A549 (cell line): ENCODE results near the gene SERPING1. TPM values are rescaled to one million over a fixed set of nuclear protein-coding genes. Genes with fewer than 3 reads are reported as not detected.
A peak's percentile ranks its signal among the peaks of the same experiment; 100 is the strongest.

ENCODE experiments used
- ATAC-seq, 2 experiments: fragments of 200-7000 bp in 1 of 2; fragments of >200 bp in 1 of 2; cut with Nextera tagmentation in 1 of 2; cut with Tn5 transposase in 1 of 2; 3 replicates each; pipeline versions ENCODE4 v1.8.0 to v1.9.1; 2018 to 2020; ENCODE audit warnings: mild to moderate bottlenecking in 1 of 2, moderate library complexity in 1 of 2
- CTCF ChIA-PET: fragments of 300-600 bp; sonication (Branson Sonifier 250); formaldehyde crosslinking; extraction: SDS; loops from one replicate; lab custom pipeline; 2021; ENCODE audit warnings: antibody characterized with exemption, inconsistent platforms; lab: Yijun Ruan, JAX
- POLR2A ChIA-PET: fragments of 350-600 bp; formaldehyde crosslinking; extraction: SDS; loops from one replicate; lab custom pipeline; 2021; ENCODE audit warnings: antibody characterized with exemption, inconsistent platforms; lab: Yijun Ruan, JAX
- DNase-seq, 2 experiments: peaks; one replicate each; pipeline versions ENCODE4 v3.0.0 to v3.0.0-alpha.2; 2011 to 2016; ENCODE audit warnings: low read depth in 1 of 2, low spot score in 1 of 2
- FAIRE-seq: peaks from 2 replicates; lab custom pipeline; 2011; peaks lifted over from hg19 to GRCh38; lab: Jason Lieb, UNC
- H3K27ac ChIP-seq, 2 experiments: fragments of >200 bp; sonication (Bioruptor Twin); formaldehyde crosslinking; 3 replicates each; pipeline ENCODE4 v1.5.1; 2016 to 2017
- H3K4me1 ChIP-seq: fragments of >200 bp; sonication (Bioruptor Twin); formaldehyde crosslinking; 3 replicates; pipeline ENCODE4 v1.6.1; 2016
- H3K4me2 ChIP-seq: fragments of >200 bp; sonication (Bioruptor Twin); formaldehyde crosslinking; 3 replicates; pipeline ENCODE4 v1.6.1; 2016
- H3K4me3 ChIP-seq: fragments of >200 bp; sonication (Bioruptor Twin); formaldehyde crosslinking; 3 replicates; pipeline ENCODE4 v1.5.1; 2016
- H3K9me3 ChIP-seq: fragments of >200 bp; sonication (Bioruptor Twin); formaldehyde crosslinking; 3 replicates; pipeline ENCODE4 v1.6.1; 2016
- BCL3 ChIP-seq: fragments of >200 bp; sonication (Bioruptor Twin); formaldehyde crosslinking; IDR thresholded peaks from 3 replicates; pipeline ENCODE4 v1.6.1; 2016
- BHLHE40 ChIP-seq: IDR thresholded peaks from 2 replicates; pipeline ENCODE4 v1.6.1; 2012; ENCODE audit warnings: low read depth, low read length, inconsistent platforms
- CHD2 ChIP-seq: fragments of 150-350 bp; IDR thresholded peaks from 2 replicates; pipeline ENCODE4 v1.6.1; 2014; ENCODE audit warnings: low read length; ENCODE audit not compliant: partially characterized antibody
- E2F6 ChIP-seq: IDR thresholded peaks from 2 replicates; pipeline ENCODE4 v1.6.1; 2012; ENCODE audit warnings: low read depth, borderline replicate concordance
- EHMT2 ChIP-seq: fragments of 200-600 bp; sonication (generic); IDR thresholded peaks from 2 replicates; pipeline ENCODE4 v1.6.1; 2016; ENCODE audit warnings: antibody characterized with exemption, low read depth, mild to moderate bottlenecking, moderate library complexity
- EP300 ChIP-seq, 2 experiments: fragments of >200 bp; sonication (Bioruptor Twin); formaldehyde crosslinking; IDR thresholded peaks; 2 replicates in 1 of 2; 3 replicates in 1 of 2; pipeline ENCODE4 v1.6.1; 2016 to 2017
- ESRRA ChIP-seq: fragments of 150-350 bp; IDR thresholded peaks from 2 replicates; pipeline ENCODE4 v1.6.1; 2014; ENCODE audit warnings: mild to moderate bottlenecking, low read length, borderline replicate concordance
- HOXB13 ChIP-seq: fragments of 250-450 bp; sonication (Bioruptor Pico); IDR thresholded peaks from 2 replicates; pipeline ENCODE4 v1.5.0; 2020; ENCODE audit warnings: low read depth, mild to moderate bottlenecking, moderate library complexity
- HOXB5 ChIP-seq: fragments of 250-450 bp; sonication (Bioruptor Pico); IDR thresholded peaks from 2 replicates; pipeline ENCODE4 v1.5.0; 2020; ENCODE audit warnings: mild to moderate bottlenecking, moderate library complexity
- JUN ChIP-seq, 2 experiments: fragments of >200 bp; sonication (Bioruptor Twin); formaldehyde crosslinking; IDR thresholded peaks; 2 replicates in 1 of 2; 3 replicates in 1 of 2; pipeline ENCODE4 v1.6.1; 2016 to 2017
- KDM5A ChIP-seq: fragments of 200-600 bp; sonication (generic); IDR thresholded peaks from 2 replicates; pipeline ENCODE4 v1.6.1; 2016; ENCODE audit warnings: antibody characterized with exemption, mild to moderate bottlenecking
- MAX ChIP-seq: IDR thresholded peaks from 2 replicates; pipeline ENCODE4 v1.6.1; 2012
- MYC ChIP-seq: IDR thresholded peaks from 2 replicates; pipeline ENCODE4 v1.6.1; 2012; ENCODE audit warnings: mild to moderate bottlenecking, inconsistent platforms, low read length, improper control_type of control experiment, borderline replicate concordance
- NPAS2 ChIP-seq: fragments of 250-450 bp; sonication (Bioruptor Pico); IDR thresholded peaks from 2 replicates; pipeline ENCODE4 v1.8.0; 2022; ENCODE audit warnings: mild to moderate bottlenecking, moderate library complexity, borderline replicate concordance
- NR3C1 ChIP-seq: fragments of >200 bp; sonication (Bioruptor Twin); formaldehyde crosslinking; IDR thresholded peaks from 3 replicates; pipeline ENCODE4 v1.6.1; 2017
- PHF8 ChIP-seq: fragments of 200-600 bp; sonication (generic); IDR thresholded peaks from 2 replicates; pipeline ENCODE4 v1.6.1; 2016; ENCODE audit warnings: low read depth, mild to moderate bottlenecking, antibody characterized with exemption, moderate library complexity, borderline replicate concordance
- POLR2A ChIP-seq: IDR thresholded peaks from 2 replicates; pipeline ENCODE4 v1.6.1; 2012; ENCODE audit warnings: mild to moderate bottlenecking, low read length
- POLR2AphosphoS2 ChIP-seq: conservative IDR thresholded peaks from 2 replicates; pipeline ENCODE4 v1.6.1; 2012; ENCODE audit warnings: low read length, improper control_type of control experiment, inconsistent platforms
- SREBF2 ChIP-seq: fragments of 450-650 bp; IDR thresholded peaks from 2 replicates; pipeline ENCODE4 v1.6.1; 2014; ENCODE audit warnings: mild to moderate bottlenecking, moderate library complexity
- TFCP2L1 ChIP-seq: fragments of 250-450 bp; sonication (Bioruptor Pico); IDR thresholded peaks from 2 replicates; pipeline ENCODE4 v1.5.0; 2021; ENCODE audit warnings: mild to moderate bottlenecking
- TP53 ChIP-seq: fragments of 250-450 bp; sonication (Bioruptor Pico); IDR thresholded peaks from 2 replicates; pipeline ENCODE4 v1.5.0; 2021; ENCODE audit warnings: mild to moderate bottlenecking, moderate library complexity
- USF2 ChIP-seq: fragments of 450-650 bp; IDR thresholded peaks from 2 replicates; pipeline ENCODE4 v1.6.1; 2014; ENCODE audit warnings: antibody characterized with exemption
- ZC3H11A ChIP-seq: fragments of 450-650 bp; IDR thresholded peaks from 2 replicates; pipeline ENCODE4 v1.6.1; 2014; ENCODE audit warnings: antibody characterized with exemption, mild to moderate bottlenecking
- ZSCAN20 ChIP-seq: fragments of 250-450 bp; sonication (Bioruptor Pico); IDR thresholded peaks from 2 replicates; pipeline ENCODE4 v1.8.0; 2022; ENCODE audit warnings: mild to moderate bottlenecking, moderate library complexity
- whole genome bisulfite sequencing: methylation state at CpG from one replicate; pipeline ENCODE4 v1.1.6; 2017; ENCODE audit errors: missing lambda C conversion rate; 5-methylcytosine and 5-hydroxymethylcytosine counted together
- polyA plus RNA-seq, 4 experiments: library from polyadenylated mRNA; depleted of rRNA in 3 of 4; stranded (reverse); fragments of >200 nt; fragmentation: RNase III in 1 of 4; extraction: RNeasy Plus Mini Kit Qiagen cat#74134 plus additional on column Dnase treatment in 1 of 4; gene quantifications; 2 replicates in 3 of 4; 3 replicates in 1 of 4; pipeline ENCODE4 v1.2.3, GENCODE V29; 2011 to 2017

The SERPING1 gene
- polyA plus RNA-seq, 2 of the 4 experiments (the other 2 are of a cell fraction) = 0.59 to 0.63 TPM

- peak; percentile 89 to 99 for DNase-seq
- H3K4me1 ChIP-seq = peaks cover 26% of the 10 kb centered on the region
- no peak for TF ChIP-seq ZSCAN20
- TF ChIP-seq NR3C1 = no peak
- TF ChIP-seq ZC3H11A = no peak
- no peak for TF ChIP-seq BHLHE40
- peak; percentile 63 for TF ChIP-seq POLR2A
- peak; percentile 84; the same call in 1 of the 2 replicates for TF ChIP-seq PHF8
- TF ChIP-seq KDM5A = peak; percentile 87
- TF ChIP-seq BCL3 = peak; percentile 76; the same call in 1 of the 3 replicates
- 0 out of 2 replicates have a peak, but pooled peaks have one; percentile 28 for TF ChIP-seq TFCP2L1
- TF ChIP-seq MAX = peak; percentile 71
- peak; percentile 54 to 73; a peak in 3 of 5 replicates for TF ChIP-seq JUN (IDR thresholded peaks at IDR 0.05)
- peak; percentile 84; the same call in 1 of the 2 replicates for TF ChIP-seq E2F6
- TF ChIP-seq, all 56 proteins: peak for 8
- ATAC-seq (peak; percentile 96 to 97), FAIRE-seq (no peak)
- Histone ChIP-seq H3K9me3 (no peaks in the 10 kb centered on the region), H3K4me3 (peak overlapping the region; percentile 89), H3K27ac (peak overlapping the region; percentile 99), H3K4me2 (peak overlapping the region; percentile 87)
- CTCF ChIA-PET = interaction anchor here (0.8 to 11.7 kb wide), 6 partner anchors 67 to 293 kb away, joined by 4 to 318 read pairs (median 47); partner anchors contain the start of genes RTN4RL2, TIMM10 and UBE2L6
- POLR2A ChIA-PET = no interaction called here
- 6% methylated on average over 22 of the region's 47 CpGs for WGBS
Measured at GRCh38 chr11:57638005-57638781, 40.7 kb downstream of the SERPING1 start.

GRCh38 chr11:57638811-57639320 is 41.4 kb downstream of the SERPING1 start:
- peak; percentile 7 to 11; a peak in 2 of 6 replicates for ATAC-seq
- FAIRE-seq = no peak

More at GRCh38 chr11:57638811-57639320, 41.4 kb downstream of the SERPING1 start:
- no peak for DNase-seq
- POLR2A ChIA-PET = no interaction called here
- Histone ChIP-seq H3K4me1 (peaks cover 26% of the 10 kb centered on the region), H3K4me2 (peak overlapping the region; percentile 87), H3K9me3 (no peaks in the 10 kb centered on the region), H3K27ac (peak overlapping the region; percentile 99), H3K4me3 (peak overlapping the region; percentile 89)
- WGBS = 7% methylated on average over 13 of the region's 19 CpGs
- CTCF ChIA-PET = interaction anchor here (0.7 to 11.7 kb wide), 8 partner anchors 11 to 293 kb away, joined by 3 to 318 read pairs (median 17); partner anchors contain the start of genes RTN4RL2, TIMM10, UBE2L6 and YPEL4
- TF ChIP-seq E2F6 = no peak
- no peak for TF ChIP-seq EP300 (IDR thresholded peaks at IDR 0.05)
- no peak for TF ChIP-seq TP53
- TF ChIP-seq EHMT2 = no peak
- TF ChIP-seq ZC3H11A = no peak
- TF ChIP-seq POLR2AphosphoS2 = no peak
- no peak for TF ChIP-seq HOXB13 (CRISPR knock-in tag)
- TF ChIP-seq USF2 = no peak
- TF ChIP-seq MAX = no peak
- TF ChIP-seq NR3C1 = no peak
- no peak for TF ChIP-seq NPAS2 (CRISPR knock-in tag)
- TF ChIP-seq MYC = no peak
- TF ChIP-seq HOXB5 (CRISPR knock-in tag) = no peak
- no peak for TF ChIP-seq SREBF2
- no peak for TF ChIP-seq CHD2
- no peak for TF ChIP-seq TFCP2L1
- TF ChIP-seq ESRRA = no peak
- TF ChIP-seq, all 56 proteins: peak for 0
